Inflammatory macrophage treated with lipopolysaccharide for 4 hours (primary cell): Measurements from ENCODE around the gene NPY4R2.
"Not testable (repeated sequence)": the region's sequence is repeated elsewhere in the genome, so short reads cannot be mapped to it uniquely, and the experiment has no call there.

Experiments used
- DNase-seq: peaks from one replicate; pipeline ENCODE4 v3.0.0-alpha.2; 2020

The NPY4R2 gene

GRCh38 chr10:47918475-47918874 lies at the start of gene NPY4R2:
NPY4R2 (plus strand) TSS chr10:47918662; CDS start chr10:47921988, 3,326 bp downstream.
- not testable (repeated sequence) for DNase-seq

GRCh38 chr10:47870887-47871286 lies 47.6 kb upstream of the NPY4R2 start:
- DNase-seq: not testable (repeated sequence)

- DNase-seq: not testable (repeated sequence)
Observed at GRCh38 chr10:47871485-47872180, 46.8 kb upstream of the NPY4R2 start.

GRCh38 chr10:47872236-47872635 lies 46.2 kb upstream of the NPY4R2 start:
- DNase-seq: not testable (repeated sequence)

GRCh38 chr10:47884239-47884638 lies 34.2 kb upstream of the NPY4R2 start:
- DNase-seq: not testable (repeated sequence)

- DNase-seq: not testable (repeated sequence)
Observed at GRCh38 chr10:47884934-47885333, 33.5 kb upstream of the NPY4R2 start.

- not testable (repeated sequence) for DNase-seq
Observed at GRCh38 chr10:47886356-47886755, 32.1 kb upstream of the NPY4R2 start.

GRCh38 chr10:47886827-47887226 lies 31.6 kb upstream of the NPY4R2 start:
- DNase-seq: not testable (repeated sequence)

GRCh38 chr10:47890737-47891136 lies 27.7 kb upstream of the NPY4R2 start:
- not testable (repeated sequence) for DNase-seq

GRCh38 chr10:47892494-47893261 lies 25.8 kb upstream of the NPY4R2 start:
- not testable (repeated sequence) for DNase-seq

- DNase-seq: not testable (repeated sequence)
Observed at GRCh38 chr10:47894571-47894970, 23.9 kb upstream of the NPY4R2 start.

- DNase-seq: not testable (repeated sequence)
Observed at GRCh38 chr10:47897813-47898212, 20.6 kb upstream of the NPY4R2 start.

GRCh38 chr10:47909333-47909732 lies 9.1 kb upstream of the NPY4R2 start:
- not testable (repeated sequence) for DNase-seq

GRCh38 chr10:47910486-47910885 lies 8.0 kb upstream of the NPY4R2 start:
- not testable (repeated sequence) for DNase-seq

GRCh38 chr10:47914052-47914451 lies 4.4 kb upstream of the NPY4R2 start:
- not testable (repeated sequence) for DNase-seq

- DNase-seq: not testable (repeated sequence)
Observed at GRCh38 chr10:47915849-47916548, 2.5 kb upstream of the NPY4R2 start.

GRCh38 chr10:47920610-47921009 lies 2.1 kb downstream of the NPY4R2 start:
- DNase-seq: not testable (repeated sequence)

GRCh38 chr10:47922503-47922902 lies 4.0 kb downstream of the NPY4R2 start:
- DNase-seq: not testable (repeated sequence)

- not testable (repeated sequence) for DNase-seq
Observed at GRCh38 chr10:47924628-47925027, 6.2 kb downstream of the NPY4R2 start.

- DNase-seq: not testable (repeated sequence)
Observed at GRCh38 chr10:47927147-47927916, 8.9 kb downstream of the NPY4R2 start.

GRCh38 chr10:47928225-47928624 lies 9.8 kb downstream of the NPY4R2 start:
- not testable (repeated sequence) for DNase-seq

GRCh38 chr10:47932824-47933223 lies 14.4 kb downstream of the NPY4R2 start:
- not testable (repeated sequence) for DNase-seq
